Heart left ventricle (tissue), 16 donors: ENCODE measurements around the gene AFMID. TPM values are rescaled to one million over a fixed set of nuclear protein-coding genes. Genes with fewer than 3 reads are reported as not detected.
A peak's percentile ranks its signal among the peaks of the same experiment; 100 is the strongest.

Experiments
- ATAC-seq, 4 donors: fragments of 200-7000 bp; cut with Tn5 transposase; one replicate each; pipeline ENCODE4 v1.9.1; 2020 to 2022; ENCODE audit warnings: moderate library complexity in 4 of 4, mild to moderate bottlenecking in 3 of 4, moderate number of reproducible peaks in 1 of 4
- DNase-seq, 5 donors: peaks; one replicate each; pipeline ENCODE4 v3.0.0-alpha.2; 2020
- H3K27ac ChIP-seq, 12 donors: fragments of 200-600 bp; sonication (generic) in 4 of 12; one replicate each; pipeline versions ENCODE4 v1.5.0 to v1.8.0; 2016 to 2022; ENCODE audit warnings: mild to moderate bottlenecking in 2 of 12
- H3K27me3 ChIP-seq, 9 donors: fragments of 200-600 bp; sonication (generic) in 2 of 9; one replicate each; pipeline versions ENCODE4 v1.5.1 to v1.8.0; 2016 to 2022; ENCODE audit warnings: mild to moderate bottlenecking in 3 of 9
- H3K36me3 ChIP-seq, 9 donors: fragments of 200-600 bp; sonication (generic) in 2 of 9; one replicate each; pipeline versions ENCODE4 v1.5.0 to v1.8.0; 2018 to 2022; ENCODE audit warnings: mild to moderate bottlenecking in 2 of 9
- H3K4me1 ChIP-seq, 12 donors: fragments of 200-600 bp; sonication (generic) in 4 of 12; one replicate each; pipeline versions ENCODE4 v1.5.0 to v1.8.0; 2016 to 2022; ENCODE audit warnings: mild to moderate bottlenecking in 3 of 12
- H3K4me3 ChIP-seq, 12 donors: fragments of 200-600 bp; sonication (generic) in 4 of 12; one replicate each; pipeline versions ENCODE4 v1.5.0 to v1.8.0; 2017 to 2022; ENCODE audit warnings: mild to moderate bottlenecking in 9 of 12, moderate library complexity in 4 of 12
- H3K9me3 ChIP-seq, 12 donors: fragments of 200-600 bp; sonication (generic) in 4 of 12; one replicate each; pipeline versions ENCODE4 v1.5.0 to v1.8.0; 2016 to 2022; ENCODE audit warnings: mild to moderate bottlenecking in 1 of 12
- POLR2A ChIP-seq, 2 donors: fragments of 450-650 bp; IDR thresholded peaks; one replicate each; pipeline ENCODE4 v1.6.1; 2017; ENCODE audit warnings: antibody characterized with exemption in 2 of 2, mild to moderate bottlenecking in 2 of 2, moderate library complexity in 2 of 2
- WGBS, 4 donors: extraction: QIAGEN DNeasy Blood & Tissue Kit in 2 of 4; methylation state at CpG; one replicate each; pipeline versions ENCODE4 v1.1.5 to v1.1.7; 2013 to 2018; 5-methylcytosine and 5-hydroxymethylcytosine counted together
- intact Hi-C, 10 donors: fragments of 100-400 bp; cut with DNase I; formaldehyde crosslinking; loops; one replicate each; pipeline versions ENCODE4 v1.11.1 to v1.14.2; 2022
- polyA plus RNA-seq, 2 donors: library from polyadenylated mRNA; stranded (reverse); fragments of 200-250 nt; gene quantifications; one replicate each; pipeline ENCODE4 v1.2.3, GENCODE V29; 2013
- total RNA-seq, 9 donors: library from RNA; depleted of rRNA in 2 of 9; stranded (reverse); fragments of >200 nt in 2 of 9; fragmentation: NEBNext Ultra II Directional in 3 of 9; extraction: Animal tissue kit (Norgen Biotek cat#: 25700) in 3 of 9; gene quantifications; one replicate each; pipeline versions ENCODE4 v1.1.0 to v1.2.4, GENCODE V29; 2016 to 2023
- TF ChIP-seq, protein P1 (sequence below), 12 donors: fragments of 200-600 bp; sonication (generic) in 4 of 12; IDR thresholded peaks; one replicate each; pipeline versions ENCODE4 v1.5.0 to v1.8.0; 2018 to 2022; ENCODE audit warnings: antibody characterized with exemption in 12 of 12, mild to moderate bottlenecking in 5 of 12
- donor health status: ischemic (EF 13 %, LVEDD 7.1; RV severe dilation, severe dysfunction).
- donor health status: healthy with polysubstance abuse.
- donor health status: DM: no; HTN: yes; CAD: no.
- donor health status: DM: no; HTN: no; CAD: no.
- donor health status: ischemic (EF 25% LVEDD 6.9; RV normal size, moderate dysfunction).
- donor health status: ischemic (EF 25% LVEDD 5.7; RV mildly dilated, moderate dysfunction).
- donor health status: healthy.
- donor health status: DM: yes; HTN: yes; CAD: no.
- donor health status: ischemic (EF 35%, LVEDD 5.7; RV mildly dilated, moderate dysfunction).
- donor health status: nonischemic (EF 11% LVEDD 7.7; RV severe dilation, severe dysfunction).
- donor health status: DM: yes; HTN: yes; CAD: no.
- donor health status: PGD.
- donor health status: ischemic (EF 29% LVEDD 5.4; RV normal size, mild dysfunction).
- donor health status: nonischemic (EF 23%, LVEDD 6.1; RV moderate dilation, normal function).

The AFMID gene
- total and polyA plus RNA-seq, 11 donors = 12.8 to 86.6 (median 30.2) TPM

DNA sequence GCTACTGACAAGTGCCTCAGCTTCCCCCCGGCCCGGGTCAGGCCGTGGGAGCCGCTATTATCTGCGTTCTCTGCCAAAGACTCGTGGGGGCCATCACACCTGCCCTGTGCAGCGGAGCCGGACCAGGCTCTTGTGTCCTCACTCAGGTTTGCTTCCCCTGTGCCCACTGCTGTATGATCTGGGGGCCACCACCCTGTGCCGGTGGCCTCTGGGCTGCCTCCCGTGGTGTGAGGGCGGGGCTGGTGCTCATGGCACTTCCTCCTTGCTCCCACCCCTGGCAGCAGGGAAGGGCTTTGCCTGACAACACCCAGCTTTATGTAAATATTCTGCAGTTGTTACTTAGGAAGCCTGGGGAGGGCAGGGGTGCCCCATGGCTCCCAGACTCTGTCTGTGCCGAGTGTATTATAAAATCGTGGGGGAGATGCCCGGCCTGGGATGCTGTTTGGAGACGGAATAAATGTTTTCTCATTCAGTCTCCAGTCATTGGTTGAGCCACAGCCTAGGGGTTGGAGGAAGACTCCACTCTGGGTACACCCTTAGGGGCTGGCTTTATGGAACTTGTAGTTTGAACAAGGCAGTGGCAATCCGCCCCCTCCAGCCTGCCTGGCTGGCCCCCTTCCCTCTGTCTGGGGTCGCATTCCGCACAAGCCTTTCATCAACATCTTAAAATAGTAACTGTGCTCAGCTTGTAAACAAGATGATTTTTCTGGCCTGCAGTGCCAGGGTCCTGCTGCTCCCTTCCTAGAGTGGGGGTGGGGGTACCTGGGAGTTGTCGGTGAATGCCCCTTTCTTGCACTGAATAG, 14.7 kb upstream of the AFMID start:
- no peaks in the 10 kb centered on the region for H3K27me3 ChIP-seq
- intact Hi-C loops = loop anchor here in 6 of 10 donors (5.0 kb wide), 1 partner anchor 45 kb away; the partner anchor contains the start of gene TMC6 (in 6 of the 6)
- peaks cover 9 to 85% (median 66%) of the 10 kb centered on the region in 12 donors for H3K4me1 ChIP-seq
- no peaks in the 10 kb centered on the region for H3K9me3 ChIP-seq
- DNase-seq (peak in 3 of 5 donors; percentile 59 to 65 (median 61)), ATAC-seq (peak; percentile 8 to 68 (median 39))
- TF ChIP-seq, protein P1, sequence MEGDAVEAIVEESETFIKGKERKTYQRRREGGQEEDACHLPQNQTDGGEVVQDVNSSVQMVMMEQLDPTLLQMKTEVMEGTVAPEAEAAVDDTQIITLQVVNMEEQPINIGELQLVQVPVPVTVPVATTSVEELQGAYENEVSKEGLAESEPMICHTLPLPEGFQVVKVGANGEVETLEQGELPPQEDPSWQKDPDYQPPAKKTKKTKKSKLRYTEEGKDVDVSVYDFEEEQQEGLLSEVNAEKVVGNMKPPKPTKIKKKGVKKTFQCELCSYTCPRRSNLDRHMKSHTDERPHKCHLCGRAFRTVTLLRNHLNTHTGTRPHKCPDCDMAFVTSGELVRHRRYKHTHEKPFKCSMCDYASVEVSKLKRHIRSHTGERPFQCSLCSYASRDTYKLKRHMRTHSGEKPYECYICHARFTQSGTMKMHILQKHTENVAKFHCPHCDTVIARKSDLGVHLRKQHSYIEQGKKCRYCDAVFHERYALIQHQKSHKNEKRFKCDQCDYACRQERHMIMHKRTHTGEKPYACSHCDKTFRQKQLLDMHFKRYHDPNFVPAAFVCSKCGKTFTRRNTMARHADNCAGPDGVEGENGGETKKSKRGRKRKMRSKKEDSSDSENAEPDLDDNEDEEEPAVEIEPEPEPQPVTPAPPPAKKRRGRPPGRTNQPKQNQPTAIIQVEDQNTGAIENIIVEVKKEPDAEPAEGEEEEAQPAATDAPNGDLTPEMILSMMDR (IDR thresholded peaks at IDR 0.05) = no peak
- peak in 1 of 2 donors; percentile 20 for TF ChIP-seq POLR2A (IDR thresholded peaks at IDR 0.05)
- WGBS, 4 donors = 32 to 42% (median 35%) methylated on average over 18 to 19 of the region's 19 CpGs
- H3K4me3 ChIP-seq = peak overlapping the region in 2 of 12 donors; percentile 6 to 30
- peak overlapping the region; percentile 53 to 95 (median 88) for H3K27ac ChIP-seq
- peaks cover 0 to 35% (median 5%) of the 10 kb centered on the region in 9 donors for H3K36me3 ChIP-seq

- peak in 2 of 4 donors; percentile 17 to 18 for ATAC-seq
- Histone ChIP-seq H3K9me3 (no peaks in the 10 kb centered on the region), H3K36me3 (peaks cover 0 to 35% (median 5%) of the 10 kb centered on the region in 9 donors), H3K4me1 (peaks cover 9 to 81% (median 62%) of the 10 kb centered on the region in 12 donors), H3K27me3 (no peaks in the 10 kb centered on the region), H3K4me3 (peak overlapping the region in 1 of 12 donors; percentile 30), H3K27ac (peak overlapping the region; percentile 77 to 95 (median 88))
- WGBS, 4 donors = 40 to 50% (median 45%) methylated on average over 8 to 11 of the region's 11 CpGs
- TF ChIP-seq, protein P1 (IDR thresholded peaks at IDR 0.05) = no peak
- TF ChIP-seq POLR2A (IDR thresholded peaks at IDR 0.05) = no peak
- intact Hi-C loops = loop anchor here in 6 of 10 donors (5.0 kb wide), 1 partner anchor 46 kb away; the partner anchor contains the start of gene TMC6 (in 6 of the 6)
- peak in 1 of 5 donors; percentile 27 for DNase-seq
Observed at GRCh38 chr17:78173097-78173715, 14.0 kb upstream of the AFMID start.

DNA sequence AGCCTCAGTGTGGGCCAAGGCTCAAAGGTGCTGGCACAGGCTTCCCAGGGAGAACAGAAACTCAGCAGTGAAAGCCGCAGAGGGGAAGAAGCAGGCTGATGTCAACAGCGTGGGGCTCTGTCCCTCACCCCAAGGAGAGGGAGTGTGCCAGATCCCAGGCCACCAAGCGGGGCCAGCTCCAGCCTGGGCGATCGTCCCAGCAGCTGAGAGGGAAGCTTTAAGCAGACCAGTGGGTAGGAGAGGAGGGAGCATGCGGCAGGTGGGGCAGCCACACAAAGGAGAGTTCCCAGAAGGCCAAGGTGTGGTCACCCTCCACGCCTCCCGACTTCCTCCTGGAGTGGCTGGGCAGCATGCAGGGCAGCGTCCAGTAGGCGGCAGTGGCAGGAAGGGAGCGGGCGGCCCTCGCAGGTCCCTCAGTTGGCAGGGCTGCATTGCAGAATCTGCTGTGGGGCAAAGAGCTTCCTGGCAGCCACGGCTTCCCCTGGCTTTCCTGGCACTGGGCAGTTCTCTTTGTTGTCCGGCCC, 12.8 kb upstream of the AFMID start:
- Histone ChIP-seq H3K4me1 (peaks cover 9 to 84% (median 58%) of the 10 kb centered on the region in 12 donors), H3K4me3 (peak overlapping the region in 4 of 12 donors; percentile 3 to 21 (median 14)), H3K9me3 (no peaks in the 10 kb centered on the region), H3K27me3 (no peaks in the 10 kb centered on the region), H3K27ac (peak overlapping the region; percentile 77 to 95 (median 88)), H3K36me3 (peaks cover 0 to 35% (median 5%) of the 10 kb centered on the region in 9 donors)
- intact Hi-C loops = loop anchor here in 8 of 10 donors (2.0 to 5.0 kb wide), 2 partner anchors 47 to 62 kb away; partner anchors contain the start of gene TMC6 (in 6 of the 8)
- ATAC-seq (peak; percentile 59 to 81 (median 78)), DNase-seq (peak; percentile 85 to 93 (median 90))
- TF ChIP-seq, protein P1 (IDR thresholded peaks at IDR 0.05) = peak; percentile 47 to 77 (median 62)
- TF ChIP-seq POLR2A (IDR thresholded peaks at IDR 0.05) = peak in 1 of 2 donors; percentile 33
- WGBS, 4 donors = 22 to 34% (median 26%) methylated on average over 11 to 15 of the region's 15 CpGs
